WTC11 (cell line): ENCODE measurements around the gene USP37. TPM values are rescaled to one million over a fixed set of nuclear protein-coding genes. Genes with fewer than 3 reads are reported as not detected.

Experiments used
- ATAC-seq: fragments of 200-7000 bp; cut with Tn5 transposase; 2 replicates; pipeline ENCODE4 v1.10.0; 2021; ENCODE audit warnings: mild to moderate bottlenecking, moderate library complexity
- CTCF ChIA-PET: fragments of 300-600 bp; sonication (Branson Sonifier 250); formaldehyde crosslinking; loops from one replicate; lab custom pipeline; 2021; ENCODE audit warnings: antibody characterized with exemption; lab: Charles Lee
- POLR2A ChIA-PET: fragments of 350-600 bp; sonication (Branson Sonifier 250); formaldehyde crosslinking; loops from one replicate; lab custom pipeline; 2021; ENCODE audit warnings: antibody characterized with exemption; lab: Charles Lee
- DNase-seq: peaks from one replicate; pipeline ENCODE4 v3.0.0; 2021; ENCODE audit warnings: low spot score
- H3K27ac Mint-ChIP-seq: 2 replicates; pipeline ENCODE4 v1.8.0; 2021; ENCODE audit warnings: mixed read lengths
- H3K27me3 Mint-ChIP-seq: 2 replicates; pipeline ENCODE4 v1.8.0; 2021; ENCODE audit warnings: low read depth, mild to moderate bottlenecking, moderate library complexity, mixed read lengths
- H3K36me3 Mint-ChIP-seq: 2 replicates; pipeline ENCODE4 v1.8.0; 2021; ENCODE audit warnings: mixed read lengths
- H3K4me1 Mint-ChIP-seq: 2 replicates; pipeline ENCODE4 v1.8.0; 2022; ENCODE audit warnings: mixed read lengths
- H3K4me3 Mint-ChIP-seq: 2 replicates; pipeline ENCODE4 v1.8.0; 2021; ENCODE audit warnings: mild to moderate bottlenecking, moderate library complexity, mixed read lengths
- H3K9me3 Mint-ChIP-seq: 2 replicates; pipeline ENCODE4 v1.8.0; 2021; ENCODE audit warnings: mixed read lengths
- AFF4 ChIP-seq: sonication (generic); formaldehyde crosslinking; IDR thresholded peaks from 2 replicates; pipeline ENCODE4 v1.8.1; 2023; ENCODE audit warnings: mild to moderate bottlenecking, missing genetic modification reagents, borderline replicate concordance
- ATF2 ChIP-seq: sonication (generic); formaldehyde crosslinking; IDR thresholded peaks from 2 replicates; pipeline ENCODE4 v1.8.1; 2022; ENCODE audit warnings: low read depth, missing genetic modification reagents, borderline replicate concordance
- CREB1 ChIP-seq: sonication (generic); formaldehyde crosslinking; IDR thresholded peaks from 2 replicates; pipeline ENCODE4 v1.8.0; 2023; ENCODE audit warnings: mild to moderate bottlenecking, missing genetic modification reagents
- CREM ChIP-seq: sonication (generic); formaldehyde crosslinking; IDR thresholded peaks from 2 replicates; pipeline ENCODE4 v1.8.1; 2022; ENCODE audit warnings: mild to moderate bottlenecking, missing genetic modification reagents, moderate library complexity
- CTCF ChIP-seq: fragments of 200-600 bp; IDR thresholded peaks from 2 replicates; pipeline ENCODE4 v1.8.0; 2022; ENCODE audit warnings: antibody characterized with exemption
- ETV6 ChIP-seq: sonication (generic); formaldehyde crosslinking; IDR thresholded peaks from 2 replicates; pipeline ENCODE4 v1.8.1; 2022; ENCODE audit warnings: mild to moderate bottlenecking, missing genetic modification reagents
- FOXP1 ChIP-seq: sonication (generic); formaldehyde crosslinking; IDR thresholded peaks from 2 replicates; pipeline ENCODE4 v1.8.0; 2022; ENCODE audit warnings: missing genetic modification reagents, mild to moderate bottlenecking, moderate library complexity, borderline replicate concordance
- FOXP4 ChIP-seq: sonication (generic); formaldehyde crosslinking; IDR thresholded peaks from 2 replicates; pipeline ENCODE4 v1.8.0; 2022; ENCODE audit warnings: mild to moderate bottlenecking, missing genetic modification reagents
- GRHL2 ChIP-seq: fragments of 250-450 bp; sonication (Bioruptor Pico); IDR thresholded peaks from 2 replicates; pipeline ENCODE4 v1.8.0; 2022; ENCODE audit warnings: mild to moderate bottlenecking, moderate library complexity; ENCODE audit not compliant: insufficient replicate concordance, severe bottlenecking
- PRDM15 ChIP-seq: sonication (generic); formaldehyde crosslinking; IDR thresholded peaks from 2 replicates; pipeline ENCODE4 v1.8.0; 2022; ENCODE audit warnings: missing genetic modification reagents
- TEAD1 ChIP-seq: sonication (generic); formaldehyde crosslinking; IDR thresholded peaks from 2 replicates; pipeline ENCODE4 v1.8.0; 2022; ENCODE audit warnings: mild to moderate bottlenecking, missing genetic modification reagents
- USF1 ChIP-seq: sonication (generic); formaldehyde crosslinking; IDR thresholded peaks from 2 replicates; pipeline ENCODE4 v1.8.0; 2022; ENCODE audit warnings: mild to moderate bottlenecking, missing genetic modification reagents
- ZNF416 ChIP-seq: fragments of 250-450 bp; sonication (Bioruptor Pico); IDR thresholded peaks from 2 replicates; pipeline ENCODE4 v1.9.0; 2021; ENCODE audit warnings: mild to moderate bottlenecking, inconsistent platforms
- ZNF532 ChIP-seq: fragments of 250-450 bp; sonication (Bioruptor Pico); IDR thresholded peaks from 2 replicates; pipeline ENCODE4 v1.9.0; 2021; ENCODE audit warnings: mild to moderate bottlenecking, borderline replicate concordance
- total RNA-seq: library from RNA; stranded (reverse); gene quantifications from 3 replicates; pipeline ENCODE4 v1.2.3, GENCODE V29; 2021

The USP37 gene
- total RNA-seq, 1 experiment from 2014 or later, result 21.6 TPM

- no peak for TF ChIP-seq ATF2 (CRISPR knock-in tag)
- TF ChIP-seq CREM (CRISPR knock-in tag), result no peak
- TF ChIP-seq USF1 (CRISPR knock-in tag), result no peak
- TF ChIP-seq ETV6 (CRISPR knock-in tag), result no peak
- no peak for TF ChIP-seq GRHL2 (CRISPR knock-in tag)
- TF ChIP-seq TEAD1 (CRISPR knock-in tag), result no peak
- TF ChIP-seq ZNF532 (CRISPR knock-in tag), result no peak
- no peak for TF ChIP-seq CTCF
Measured at GRCh38 chr2:218523651-218524050, 44.5 kb downstream of the USP37 start (continued).

- peaks cover 4% of the 10 kb centered on the region for H3K9me3 Mint-ChIP-seq
- CTCF ChIA-PET, result no interaction called here
Measured at GRCh38 chr2:218518876-218519275, 49.3 kb downstream of the USP37 start.

More at GRCh38 chr2:218518876-218519275, 49.3 kb downstream of the USP37 start:
- Mint-ChIP-seq H3K4me3 (no peak overlapping the region), H3K4me1 (no peaks in the 10 kb centered on the region), H3K36me3 (peaks cover 20% of the 10 kb centered on the region), H3K27ac (no peak overlapping the region), H3K27me3 (no peaks in the 10 kb centered on the region)
- POLR2A ChIA-PET, result no interaction called here
- DNase-seq (no peak), ATAC-seq (no peak)
- TF ChIP-seq AFF4, result no peak
- TF ChIP-seq FOXP1, result no peak
- TF ChIP-seq TEAD1 (CRISPR knock-in tag), result no peak
- no peak for TF ChIP-seq ZNF416
- no peak for TF ChIP-seq PRDM15 (CRISPR knock-in tag)
- no peak for TF ChIP-seq CREB1 (CRISPR knock-in tag)
- no peak for TF ChIP-seq FOXP4 (CRISPR knock-in tag)
- TF ChIP-seq CTCF, result no peak
- TF ChIP-seq, all 79 proteins: peak for 0
